Large intestine (tissue), 3 donors: Measurements from ENCODE around the gene MCOLN1. TPM values are rescaled to one million over a fixed set of nuclear protein-coding genes. Genes with fewer than 3 reads are reported as not detected.
"Not testable (repeated sequence)": the region's sequence is repeated elsewhere in the genome, so short reads cannot be mapped to it uniquely, and the experiment has no call there.

Experiments
- DNase-seq, 2 donors: peaks; one replicate each; pipeline versions ENCODE4 v3.0.0 to v3.0.0-alpha.2; 2013
- H3K27ac ChIP-seq: one replicate; pipeline ENCODE4 v1.5.1; 2013; ENCODE audit warnings: low read length
- H3K27me3 ChIP-seq: 2 replicates; pipeline ENCODE4 v1.6.1; 2013; ENCODE audit warnings: low read length; ENCODE audit not compliant: control insufficient read depth, insufficient read depth
- H3K36me3 ChIP-seq: 2 replicates; pipeline ENCODE4 v1.6.1; 2013; ENCODE audit warnings: low read length; ENCODE audit not compliant: control insufficient read depth, insufficient read depth
- H3K4me1 ChIP-seq: one replicate; pipeline ENCODE4 v1.6.1; 2013; ENCODE audit warnings: low read length; ENCODE audit not compliant: control insufficient read depth, insufficient read depth
- H3K4me3 ChIP-seq: one replicate; pipeline ENCODE4 v1.5.1; 2013; ENCODE audit warnings: low read length
- H3K9me3 ChIP-seq: one replicate; pipeline ENCODE4 v1.6.1; 2013; ENCODE audit warnings: mild to moderate bottlenecking, low read depth, low read length, moderate library complexity; ENCODE audit not compliant: control insufficient read depth
- WGBS: methylation state at CpG from one replicate; pipeline ENCODE4 v1.1.5; 2013; ENCODE audit warnings: low lambda C conversion rate; ENCODE audit not compliant: insufficient coverage; 5-methylcytosine and 5-hydroxymethylcytosine counted together
- polyA plus RNA-seq: library from polyadenylated mRNA; unstranded; fragments of 120-200 nt; gene quantifications from one replicate; pipeline ENCODE4 v1.2.1, GENCODE V29; 2013

MCOLN1 gene
- polyA plus RNA-seq, 1 donor: 18.1 TPM

- no peaks in the 10 kb centered on the region for H3K27me3 ChIP-seq
- peak overlapping the region; percentile 93 for H3K4me3 ChIP-seq
- no peaks in the 10 kb centered on the region for H3K9me3 ChIP-seq
- peaks cover 27% of the 10 kb centered on the region for H3K36me3 ChIP-seq
- peak; percentile 44 to 72 for DNase-seq
- H3K27ac ChIP-seq: peak overlapping the region; percentile 95
- H3K4me1 ChIP-seq: peaks cover 6% of the 10 kb centered on the region
- WGBS: no CpG with 5 or more reads among the region's 27 CpGs
Observed at GRCh38 chr19:7534531-7535046, 12.2 kb downstream of the MCOLN1 start.

- peak within 1 kb of the TSS; percentile 95 for H3K27ac ChIP-seq
- WGBS: no CpG with 5 or more reads among the region's 76 CpGs
- no peaks in the 10 kb centered on the region for H3K27me3 ChIP-seq
- peak within 1 kb of the TSS; percentile 93 for H3K4me3 ChIP-seq
- DNase-seq: peak; percentile 96 to 97
- peaks cover 6% of the 10 kb centered on the region for H3K4me1 ChIP-seq
- no peaks in the 10 kb centered on the region for H3K9me3 ChIP-seq
- peaks cover 25% of the 10 kb centered on the region for H3K36me3 ChIP-seq
Observed at GRCh38 chr19:7535047-7535997, 12.9 kb downstream of the MCOLN1 start, which contains the start of gene PNPLA6. PNPLA6 (plus strand) TSS chr19:7535717; CDS start chr19:7535789, 72 bp downstream.

- DNase-seq: peak in 1 of 2 donors; percentile 44
- Histone ChIP-seq H3K4me1 (peaks cover 6% of the 10 kb centered on the region), H3K9me3 (no peaks in the 10 kb centered on the region), H3K36me3 (peaks cover 30% of the 10 kb centered on the region), H3K27me3 (no peaks in the 10 kb centered on the region), H3K4me3 (peak overlapping the region; percentile 93), H3K27ac (peak overlapping the region; percentile 95)
- WGBS: no CpG with 5 or more reads among the region's 30 CpGs
Observed at GRCh38 chr19:7535998-7536695, 13.7 kb downstream of the MCOLN1 start.

GRCh38 chr19:7538990-7539389 is 16.6 kb downstream of the MCOLN1 start:
- peaks cover 50% of the 10 kb centered on the region for H3K36me3 ChIP-seq
- H3K27me3 ChIP-seq, H3K9me3 ChIP-seq, H3K4me1 ChIP-seq, H3K27ac ChIP-seq, DNase-seq, H3K4me3 ChIP-seq: not testable (repeated sequence)
- 90% methylated on average over 2 of the region's 5 CpGs for WGBS

GRCh38 chr19:7539827-7540425 is 17.5 kb downstream of the MCOLN1 start:
- H3K36me3 ChIP-seq: peaks cover 52% of the 10 kb centered on the region
- no peak overlapping the region for H3K27ac ChIP-seq
- no peak overlapping the region for H3K4me3 ChIP-seq
- H3K4me1 ChIP-seq: no peaks in the 10 kb centered on the region
- WGBS: 100% methylated on average over 1 of the region's 28 CpGs
- H3K27me3 ChIP-seq: no peaks in the 10 kb centered on the region
- DNase-seq: no peak
- H3K9me3 ChIP-seq: no peaks in the 10 kb centered on the region

- no peaks in the 10 kb centered on the region for H3K27me3 ChIP-seq
- H3K36me3 ChIP-seq: peaks cover 56% of the 10 kb centered on the region
- no peaks in the 10 kb centered on the region for H3K4me1 ChIP-seq
- no peak overlapping the region for H3K4me3 ChIP-seq
- no peak overlapping the region for H3K27ac ChIP-seq
- DNase-seq: no peak
- no peaks in the 10 kb centered on the region for H3K9me3 ChIP-seq
- WGBS: no CpG with 5 or more reads among the region's 39 CpGs
Observed at GRCh38 chr19:7540761-7541474, 18.5 kb downstream of the MCOLN1 start.

GRCh38 chr19:7541475-7541824 is 19.0 kb downstream of the MCOLN1 start:
- no peak for DNase-seq
- no peaks in the 10 kb centered on the region for H3K4me1 ChIP-seq
- no peak overlapping the region for H3K4me3 ChIP-seq
- no CpG with 5 or more reads among the region's 15 CpGs for WGBS
- no peaks in the 10 kb centered on the region for H3K27me3 ChIP-seq
- H3K36me3 ChIP-seq: peaks cover 56% of the 10 kb centered on the region
- H3K27ac ChIP-seq: no peak overlapping the region
- H3K9me3 ChIP-seq: no peaks in the 10 kb centered on the region

GRCh38 chr19:7541828-7542443 is 19.5 kb downstream of the MCOLN1 start:
- Histone ChIP-seq H3K27me3 (no peaks in the 10 kb centered on the region), H3K4me3 (no peak overlapping the region), H3K9me3 (no peaks in the 10 kb centered on the region), H3K36me3 (peaks cover 54% of the 10 kb centered on the region), H3K4me1 (no peaks in the 10 kb centered on the region), H3K27ac (no peak overlapping the region)
- no CpG with 5 or more reads among the region's 11 CpGs for WGBS
- DNase-seq: no peak

- DNase-seq: no peak
- Histone ChIP-seq H3K4me3 (no peak overlapping the region), H3K27ac (no peak overlapping the region), H3K9me3 (no peaks in the 10 kb centered on the region), H3K36me3 (peaks cover 50% of the 10 kb centered on the region), H3K4me1 (no peaks in the 10 kb centered on the region), H3K27me3 (no peaks in the 10 kb centered on the region)
- no CpG with 5 or more reads among the region's 24 CpGs for WGBS
Observed at GRCh38 chr19:7542556-7543348, 20.3 kb downstream of the MCOLN1 start.
